ENCODE results near the gene HS6ST2.

- TF ChIP-seq, protein P1, sequence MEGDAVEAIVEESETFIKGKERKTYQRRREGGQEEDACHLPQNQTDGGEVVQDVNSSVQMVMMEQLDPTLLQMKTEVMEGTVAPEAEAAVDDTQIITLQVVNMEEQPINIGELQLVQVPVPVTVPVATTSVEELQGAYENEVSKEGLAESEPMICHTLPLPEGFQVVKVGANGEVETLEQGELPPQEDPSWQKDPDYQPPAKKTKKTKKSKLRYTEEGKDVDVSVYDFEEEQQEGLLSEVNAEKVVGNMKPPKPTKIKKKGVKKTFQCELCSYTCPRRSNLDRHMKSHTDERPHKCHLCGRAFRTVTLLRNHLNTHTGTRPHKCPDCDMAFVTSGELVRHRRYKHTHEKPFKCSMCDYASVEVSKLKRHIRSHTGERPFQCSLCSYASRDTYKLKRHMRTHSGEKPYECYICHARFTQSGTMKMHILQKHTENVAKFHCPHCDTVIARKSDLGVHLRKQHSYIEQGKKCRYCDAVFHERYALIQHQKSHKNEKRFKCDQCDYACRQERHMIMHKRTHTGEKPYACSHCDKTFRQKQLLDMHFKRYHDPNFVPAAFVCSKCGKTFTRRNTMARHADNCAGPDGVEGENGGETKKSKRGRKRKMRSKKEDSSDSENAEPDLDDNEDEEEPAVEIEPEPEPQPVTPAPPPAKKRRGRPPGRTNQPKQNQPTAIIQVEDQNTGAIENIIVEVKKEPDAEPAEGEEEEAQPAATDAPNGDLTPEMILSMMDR (IDR thresholded peaks at IDR 0.05; ENCODE audit: low read depth, low read length, missing input control) = no peak
- TF ChIP-seq ATF3 (IDR thresholded peaks at IDR 0.05) (no peak), GABPA (IDR thresholded peaks at IDR 0.05 in 1 of 2, conservative IDR thresholded peaks at IDR 0.05 in 1 of 2) (no peak), JUND (IDR thresholded peaks at IDR 0.05) (no peak), RXRA (IDR thresholded peaks at IDR 0.05) (no peak), RAD21 (IDR thresholded peaks at IDR 0.05) (peak in 1 of 2 donors; percentile 30)
These were observed 242.4 kb downstream of the HS6ST2 start for GRCh38 chrX:132716006-132716405.
